K562 (cell line): ENCODE results near the gene PFDN2. TPM values are rescaled to one million over a fixed set of nuclear protein-coding genes. Genes with fewer than 3 reads are reported as not detected.

Source experiments
- ARID3B ChIP-seq: fragments of 250-450 bp; sonication (Bioruptor Pico); IDR thresholded peaks from 2 replicates; pipeline ENCODE4 v1.4.0; 2020; ENCODE audit warnings: borderline replicate concordance
- BRF1 ChIP-seq: IDR thresholded peaks from 3 replicates; pipeline ENCODE4 v1.6.1; 2011; ENCODE audit warnings: borderline replicate concordance, mild to moderate bottlenecking; ENCODE audit not compliant: insufficient read length; ENCODE audit errors: extremely low read depth
- CAMTA2 ChIP-seq: fragments of 250-450 bp; sonication (Bioruptor Pico); conservative IDR thresholded peaks from 2 replicates; pipeline ENCODE4 v1.5.1; 2022
- CCNT2 ChIP-seq: IDR thresholded peaks from 2 replicates; pipeline ENCODE4 v1.6.1; 2011; ENCODE audit warnings: borderline replicate concordance, low read depth, mild to moderate bottlenecking, moderate library complexity, mixed read lengths, low read length; ENCODE audit not compliant: insufficient read length; ENCODE audit errors: extremely low read depth
- DDX20 ChIP-seq: fragments of 450-650 bp; IDR thresholded peaks from 2 replicates; pipeline ENCODE4 v1.6.1; 2016; ENCODE audit warnings: missing genetic modification characterization, low read depth, mild to moderate bottlenecking, missing compliant biosample characterization, moderate library complexity
- DPF2 ChIP-seq: fragments of 450-650 bp; IDR thresholded peaks from 2 replicates; pipeline ENCODE4 v1.6.1; 2016
- ELF4 ChIP-seq: fragments of 450-650 bp; formaldehyde crosslinking; IDR thresholded peaks from 2 replicates; pipeline ENCODE4 v1.4.0; 2022; ENCODE audit warnings: missing genetic modification characterization
- HDAC1 ChIP-seq, 2 experiments: fragments of 450-650 bp; IDR thresholded peaks; 2 replicates each; pipeline ENCODE4 v1.6.1; 2016 to 2017; ENCODE audit warnings: inconsistent platforms in 1 of 2, mild to moderate bottlenecking in 1 of 2, moderate library complexity in 1 of 2
- HMG20B ChIP-seq: fragments of 250-450 bp; sonication (Bioruptor Pico); IDR thresholded peaks from 2 replicates; pipeline ENCODE4 v1.5.0; 2021; ENCODE audit warnings: mild to moderate bottlenecking
- MIER1 ChIP-seq: fragments of 450-650 bp; IDR thresholded peaks from 2 replicates; pipeline ENCODE4 v1.6.1; 2016; ENCODE audit warnings: antibody characterized with exemption, mild to moderate bottlenecking, low read depth
- MTA2 ChIP-seq: fragments of 450-650 bp; IDR thresholded peaks from 2 replicates; pipeline ENCODE4 v1.6.1; 2016; ENCODE audit warnings: low read depth
- NCOA1 ChIP-seq: fragments of 450-650 bp; IDR thresholded peaks from 2 replicates; pipeline ENCODE4 v1.6.1; 2016; ENCODE audit warnings: low read depth
- NR1H2 ChIP-seq: sonication (generic); formaldehyde crosslinking; IDR thresholded peaks from 2 replicates; pipeline ENCODE4 v1.4.0; 2020; ENCODE audit warnings: mild to moderate bottlenecking, missing genetic modification reagents
- NR3C1 ChIP-seq: sonication (generic); formaldehyde crosslinking; IDR thresholded peaks from 2 replicates; pipeline ENCODE4 v1.8.1; 2022; ENCODE audit warnings: missing genetic modification reagents
- PREB ChIP-seq: sonication (generic); formaldehyde crosslinking; IDR thresholded peaks from 2 replicates; pipeline ENCODE4 v1.8.1; 2023; ENCODE audit warnings: mild to moderate bottlenecking, missing genetic modification reagents
- PTTG1 ChIP-seq: fragments of 450-650 bp; IDR thresholded peaks from 2 replicates; pipeline ENCODE4 v1.6.1; 2016; ENCODE audit warnings: low read depth, mild to moderate bottlenecking, missing genetic modification characterization, missing compliant biosample characterization
- TRIM25 ChIP-seq: fragments of 450-650 bp; IDR thresholded peaks from 2 replicates; pipeline ENCODE4 v1.7.0; 2016; ENCODE audit warnings: borderline replicate concordance
- ZNF134 ChIP-seq: fragments of 250-450 bp; sonication (Bioruptor Pico); conservative IDR thresholded peaks from 2 replicates; pipeline ENCODE4 v1.4.0; 2020
- ZNF224 ChIP-seq: sonication (generic); formaldehyde crosslinking; IDR thresholded peaks from 2 replicates; pipeline ENCODE4 v1.8.0; 2022; ENCODE audit warnings: mild to moderate bottlenecking, missing genetic modification reagents
- polyA plus RNA-seq, 8 experiments: library from polyadenylated mRNA; depleted of rRNA in 4 of 8; stranded (reverse) in 5 of 8; unstranded in 3 of 8; fragments of >200 nt; fragmentation: Nextera tagmentation in 2 of 8; fragmentation: Illumina TruSeq in 1 of 8; extraction: Ambion mirVana in 2 of 8; extraction: Trizol in 1 of 8; gene quantifications; 2 replicates each; pipeline versions ENCODE4 v1.2.1 to v1.2.3, GENCODE V29; 2011 to 2014; ENCODE audit warnings: inconsistent platforms in 1 of 8, missing spikeins in 1 of 8
- total RNA-seq, 7 experiments: library from RNA; depleted of rRNA in 6 of 7; stranded (reverse); fragments of >200 nt in 6 of 7; fragmentation: Illumina TruSeq in 2 of 7; extraction: Trizol in 2 of 7; gene quantifications; 2 replicates each; pipeline versions ENCODE4 v1.2.1 to v1.2.3, GENCODE V29; 2011 to 2021; ENCODE audit warnings: low replicate concordance in 1 of 7
- TF ChIP-seq, protein P1 (sequence below): fragments of 250-450 bp; sonication (Bioruptor Pico); IDR thresholded peaks from 2 replicates; pipeline ENCODE4 v1.5.1; 2021; ENCODE audit warnings: mild to moderate bottlenecking
- TF ChIP-seq, protein P2 (sequence below): fragments of 250-450 bp; sonication (Bioruptor Pico); IDR thresholded peaks from 2 replicates; pipeline ENCODE4 v1.8.0; 2022; ENCODE audit warnings: moderate library complexity, mild to moderate bottlenecking, inconsistent platforms

Gene PFDN2
- total and polyA plus RNA-seq, 9 of the 15 experiments (the other 6 are each of a cell fraction or from before 2014, with no cell fraction given), result 50.2 to 361 (median 144) TPM

- TF ChIP-seq, protein P1, sequence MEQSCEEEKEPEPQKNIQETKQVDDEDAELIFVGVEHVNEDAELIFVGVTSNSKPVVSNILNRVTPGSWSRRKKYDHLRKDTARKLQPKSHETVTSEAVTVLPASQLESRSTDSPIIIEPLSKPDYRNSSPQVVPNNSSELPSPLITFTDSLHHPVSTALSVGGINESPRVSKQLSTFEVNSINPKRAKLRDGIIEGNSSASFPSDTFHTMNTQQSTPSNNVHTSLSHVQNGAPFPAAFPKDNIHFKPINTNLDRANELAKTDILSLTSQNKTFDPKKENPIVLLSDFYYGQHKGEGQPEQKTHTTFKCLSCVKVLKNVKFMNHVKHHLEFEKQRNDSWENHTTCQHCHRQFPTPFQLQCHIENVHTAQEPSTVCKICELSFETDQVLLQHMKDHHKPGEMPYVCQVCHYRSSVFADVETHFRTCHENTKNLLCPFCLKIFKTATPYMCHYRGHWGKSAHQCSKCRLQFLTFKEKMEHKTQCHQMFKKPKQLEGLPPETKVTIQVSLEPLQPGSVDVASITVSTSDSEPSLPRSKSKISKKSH (CRISPR knock-in tag), result no peak
- TF ChIP-seq NR3C1 (CRISPR knock-in tag) (no peak), HMG20B (CRISPR knock-in tag) (no peak), PTTG1 (no peak), PREB (CRISPR knock-in tag) (no peak), CAMTA2 (CRISPR knock-in tag) (no peak), NCOA1 (no peak; the same call in 1 of the 2 replicates), BRF1 (no peak), HDAC1 (IDR thresholded peaks at IDR 0.05) (peak in 1 of 2 experiments; percentile 22; a peak in 1 of 4 replicates), ARID3B (CRISPR knock-in tag) (no peak), ELF4 (CRISPR knock-in tag) (no peak), NR1H2 (CRISPR knock-in tag) (no peak), MTA2 (0 out of 2 replicates have a peak, but pooled peaks have one; percentile 13), CCNT2 (peak; percentile 59), MIER1 (no peak), DDX20 (no peak), DPF2 (peak; percentile 72), TRIM25 (no peak), ZNF224 (CRISPR knock-in tag) (no peak), ZNF134 (CRISPR knock-in tag) (no peak)
- TF ChIP-seq, protein P2, sequence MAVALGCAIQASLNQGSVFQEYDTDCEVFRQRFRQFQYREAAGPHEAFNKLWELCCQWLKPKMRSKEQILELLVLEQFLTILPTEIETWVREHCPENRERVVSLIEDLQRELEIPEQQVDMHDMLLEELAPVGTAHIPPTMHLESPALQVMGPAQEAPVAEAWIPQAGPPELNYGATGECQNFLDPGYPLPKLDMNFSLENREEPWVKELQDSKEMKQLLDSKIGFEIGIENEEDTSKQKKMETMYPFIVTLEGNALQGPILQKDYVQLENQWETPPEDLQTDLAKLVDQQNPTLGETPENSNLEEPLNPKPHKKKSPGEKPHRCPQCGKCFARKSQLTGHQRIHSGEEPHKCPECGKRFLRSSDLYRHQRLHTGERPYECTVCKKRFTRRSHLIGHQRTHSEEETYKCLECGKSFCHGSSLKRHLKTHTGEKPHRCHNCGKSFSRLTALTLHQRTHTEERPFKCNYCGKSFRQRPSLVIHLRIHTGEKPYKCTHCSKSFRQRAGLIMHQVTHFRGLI, result no peak
These were observed 14.8 kb upstream of the PFDN2 start, which contains the start of gene DEDD (continued) for GRCh38 chr1:161132410-161133219.
